Liver (tissue), 3 donors: Measurements from ENCODE around the gene RGS1.

Experiments
- GABPA ChIP-seq, 2 donors: IDR thresholded peaks in 1 of 2; conservative IDR thresholded peaks in 1 of 2; 2 replicates each; pipeline ENCODE4 v1.6.1; 2016; ENCODE audit warnings: antibody characterized with exemption in 2 of 2, mild to moderate bottlenecking in 1 of 2, moderate library complexity in 1 of 2
- RAD21 ChIP-seq, 2 donors: IDR thresholded peaks; 2 replicates each; pipeline ENCODE4 v1.6.1; 2016; ENCODE audit warnings: antibody characterized with exemption in 2 of 2, mild to moderate bottlenecking in 2 of 2
- TAF1 ChIP-seq: conservative IDR thresholded peaks from 2 replicates; pipeline ENCODE4 v1.6.1; 2016; ENCODE audit warnings: antibody characterized with exemption, mild to moderate bottlenecking
- YY1 ChIP-seq: IDR thresholded peaks from 2 replicates; pipeline ENCODE4 v1.6.1; 2016; ENCODE audit warnings: antibody characterized with exemption, mild to moderate bottlenecking
- TF ChIP-seq, protein P1 (sequence below): fragments of 150-350 bp; IDR thresholded peaks from 2 replicates; pipeline ENCODE4 v1.5.1; 2017; ENCODE audit warnings: improper control_type of control experiment, low read depth, low read length; ENCODE audit not compliant: missing input control
- TF ChIP-seq, protein P2 (sequence below): IDR thresholded peaks from 2 replicates; pipeline ENCODE4 v1.6.1; 2016; ENCODE audit warnings: antibody characterized with exemption
- donor health status: healthy.
- donor health status: healthy.

DNA sequence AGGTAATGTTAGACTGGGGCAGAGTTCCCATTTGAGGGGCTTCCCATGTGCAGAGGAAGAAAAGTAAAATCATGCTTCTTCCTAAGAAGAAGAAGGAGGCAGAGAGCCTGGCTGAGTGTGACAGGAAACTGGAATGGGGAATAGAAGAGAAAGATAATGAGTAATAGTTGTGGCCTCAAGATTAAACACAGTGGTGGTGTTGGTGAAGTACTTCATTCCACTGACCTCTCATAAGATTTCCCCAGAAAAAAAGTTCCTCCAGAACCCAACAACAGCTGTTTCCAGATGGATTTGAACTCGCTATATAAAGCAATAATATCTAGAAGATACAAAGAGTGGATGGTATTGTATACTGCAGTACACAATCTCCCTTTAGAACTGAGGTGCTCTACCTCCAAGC, 13.0 kb downstream of the RGS1 start:
- TF ChIP-seq, protein P1, sequence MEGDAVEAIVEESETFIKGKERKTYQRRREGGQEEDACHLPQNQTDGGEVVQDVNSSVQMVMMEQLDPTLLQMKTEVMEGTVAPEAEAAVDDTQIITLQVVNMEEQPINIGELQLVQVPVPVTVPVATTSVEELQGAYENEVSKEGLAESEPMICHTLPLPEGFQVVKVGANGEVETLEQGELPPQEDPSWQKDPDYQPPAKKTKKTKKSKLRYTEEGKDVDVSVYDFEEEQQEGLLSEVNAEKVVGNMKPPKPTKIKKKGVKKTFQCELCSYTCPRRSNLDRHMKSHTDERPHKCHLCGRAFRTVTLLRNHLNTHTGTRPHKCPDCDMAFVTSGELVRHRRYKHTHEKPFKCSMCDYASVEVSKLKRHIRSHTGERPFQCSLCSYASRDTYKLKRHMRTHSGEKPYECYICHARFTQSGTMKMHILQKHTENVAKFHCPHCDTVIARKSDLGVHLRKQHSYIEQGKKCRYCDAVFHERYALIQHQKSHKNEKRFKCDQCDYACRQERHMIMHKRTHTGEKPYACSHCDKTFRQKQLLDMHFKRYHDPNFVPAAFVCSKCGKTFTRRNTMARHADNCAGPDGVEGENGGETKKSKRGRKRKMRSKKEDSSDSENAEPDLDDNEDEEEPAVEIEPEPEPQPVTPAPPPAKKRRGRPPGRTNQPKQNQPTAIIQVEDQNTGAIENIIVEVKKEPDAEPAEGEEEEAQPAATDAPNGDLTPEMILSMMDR, result no peak
- no peak for TF ChIP-seq RAD21 (IDR thresholded peaks at IDR 0.05)
- TF ChIP-seq, protein P2, sequence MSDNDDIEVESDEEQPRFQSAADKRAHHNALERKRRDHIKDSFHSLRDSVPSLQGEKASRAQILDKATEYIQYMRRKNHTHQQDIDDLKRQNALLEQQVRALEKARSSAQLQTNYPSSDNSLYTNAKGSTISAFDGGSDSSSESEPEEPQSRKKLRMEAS, result no peak
- no peak for TF ChIP-seq TAF1
- TF ChIP-seq GABPA (IDR thresholded peaks at IDR 0.05 in 1 of 2, conservative IDR thresholded peaks at IDR 0.05 in 1 of 2), result no peak
- no peak for TF ChIP-seq YY1
